Muscle of back (tissue), 11 donors: ENCODE data around the gene ALCAM. TPM values are rescaled to one million over a fixed set of nuclear protein-coding genes. Genes with fewer than 3 reads are reported as not detected.

Source experiments
- DNase-seq, 3 donors: peaks; one replicate each; pipeline versions ENCODE4 v3.0.0 to v3.0.0-alpha.2; 2013
- polyA plus RNA-seq, 10 donors: library from polyadenylated mRNA; unstranded; fragments of 120-200 nt; gene quantifications; one replicate each; pipeline ENCODE4 v1.2.1, GENCODE V29; 2013; ENCODE audit not compliant: insufficient read length in 10 of 10

ALCAM gene
- polyA plus RNA-seq, 10 donors: 8.5 to 44.3 (median 10.1) TPM

DNA sequence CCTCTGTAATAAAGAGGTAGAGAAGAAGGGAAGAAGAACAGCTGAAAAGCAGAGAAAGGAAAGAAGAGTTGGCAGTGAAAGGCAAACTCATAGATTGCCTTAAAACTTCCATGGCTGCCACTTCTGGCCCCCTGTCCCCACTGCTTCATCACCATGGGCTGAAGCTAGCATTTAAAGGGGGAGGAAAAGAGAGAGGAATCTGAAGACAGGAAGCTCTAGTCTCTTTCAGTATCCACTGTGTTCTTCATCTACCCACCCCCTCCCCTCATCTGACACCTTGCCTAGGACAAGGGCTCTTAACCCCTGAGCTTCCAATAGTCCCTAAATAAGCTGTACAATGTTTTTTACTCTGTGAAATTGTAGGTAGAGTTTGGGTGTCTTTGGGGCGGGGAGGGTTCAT, 60.6 kb downstream of the ALCAM start:
- DNase-seq: no peak

DNA sequence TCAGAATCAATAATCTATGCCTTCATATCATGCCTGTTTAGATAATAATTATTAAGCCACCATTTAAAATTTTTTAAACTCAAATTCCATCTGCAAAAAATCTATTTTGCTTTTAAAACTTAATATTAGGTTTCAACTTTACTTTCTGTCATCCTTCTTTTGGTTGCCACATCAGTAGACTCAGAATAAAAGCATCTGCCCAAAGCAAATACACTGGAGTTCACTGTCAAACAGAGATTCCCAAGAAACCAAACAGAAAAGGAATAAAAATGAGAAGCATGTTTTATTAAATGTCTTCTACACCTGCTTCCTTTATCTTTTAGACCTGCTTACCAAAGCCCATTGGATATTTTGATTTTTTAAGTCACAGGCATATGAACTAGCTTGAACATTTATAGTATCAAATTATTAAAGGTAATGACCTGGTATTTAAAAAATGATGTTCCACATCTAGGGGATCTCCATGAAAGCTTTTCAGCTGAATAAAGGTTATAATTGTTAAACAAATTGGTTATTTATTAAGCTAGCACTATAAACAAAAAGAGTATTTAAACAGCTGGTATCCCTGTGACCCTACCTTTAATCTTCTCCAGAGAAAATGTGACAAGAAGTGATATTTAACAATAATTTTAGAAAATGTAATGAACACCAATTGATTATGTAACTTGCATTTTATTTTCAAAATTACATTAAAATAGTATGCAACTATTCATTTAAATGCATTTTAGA, 62.5 kb downstream of the ALCAM start:
- no peak for DNase-seq

DNA sequence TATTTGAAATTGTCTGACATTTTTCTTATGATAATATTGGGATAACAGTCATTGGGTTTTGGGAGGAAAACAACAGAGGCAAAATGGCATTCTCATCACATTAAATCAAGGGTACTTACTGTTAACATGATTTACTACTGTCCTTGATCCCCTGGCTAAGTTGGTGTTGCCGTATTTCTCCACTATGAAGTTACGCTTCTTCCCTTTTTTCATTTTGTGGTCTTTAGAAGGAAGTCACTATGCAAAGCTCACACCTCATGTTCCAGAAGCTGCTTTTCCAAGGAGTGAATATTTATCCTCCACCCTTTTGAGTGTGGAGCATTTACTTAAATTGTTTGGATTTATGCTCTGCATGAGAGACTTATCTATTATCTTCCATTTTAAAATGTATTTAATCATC, 63.7 kb downstream of the ALCAM start:
- DNase-seq: no peak

DNA sequence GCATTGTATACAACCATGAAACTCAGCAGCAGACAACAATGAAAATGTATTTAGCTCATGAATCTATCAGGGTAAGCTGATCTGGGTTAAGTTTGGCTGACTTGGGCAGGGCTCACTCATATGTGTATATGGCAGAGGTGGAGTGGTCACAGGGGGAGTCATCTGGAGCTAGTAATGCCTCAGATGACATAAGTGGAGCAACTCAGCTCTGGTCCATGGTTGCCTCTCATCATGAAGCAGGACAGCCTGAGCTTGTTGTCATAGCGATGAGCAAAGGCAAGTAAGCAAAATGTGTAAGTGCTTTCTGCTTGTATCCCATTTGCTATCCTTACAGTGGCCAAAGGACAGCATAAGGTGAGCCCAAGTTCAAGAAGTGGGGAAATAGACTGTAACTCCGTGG, 64.5 kb downstream of the ALCAM start:
- no peak for DNase-seq

DNA sequence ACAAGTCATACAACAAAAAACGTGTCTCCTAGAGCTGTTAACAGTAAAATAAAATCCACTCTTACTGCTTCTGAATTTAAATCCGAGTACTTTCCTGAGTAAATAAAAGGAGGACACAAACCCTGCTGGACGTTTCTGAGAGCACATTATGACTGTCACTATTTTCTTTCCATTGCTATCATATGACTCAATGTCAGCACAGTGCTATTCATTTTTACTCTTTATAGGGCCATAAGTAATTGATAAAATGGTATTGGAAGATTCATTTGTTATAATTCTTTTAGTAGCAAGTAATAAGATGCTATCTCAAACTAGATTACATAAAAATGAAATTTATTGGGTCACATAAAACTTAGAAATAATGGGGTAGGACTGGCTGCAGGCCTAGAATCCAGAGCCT, 68.6 kb downstream of the ALCAM start:
- DNase-seq: no peak

DNA sequence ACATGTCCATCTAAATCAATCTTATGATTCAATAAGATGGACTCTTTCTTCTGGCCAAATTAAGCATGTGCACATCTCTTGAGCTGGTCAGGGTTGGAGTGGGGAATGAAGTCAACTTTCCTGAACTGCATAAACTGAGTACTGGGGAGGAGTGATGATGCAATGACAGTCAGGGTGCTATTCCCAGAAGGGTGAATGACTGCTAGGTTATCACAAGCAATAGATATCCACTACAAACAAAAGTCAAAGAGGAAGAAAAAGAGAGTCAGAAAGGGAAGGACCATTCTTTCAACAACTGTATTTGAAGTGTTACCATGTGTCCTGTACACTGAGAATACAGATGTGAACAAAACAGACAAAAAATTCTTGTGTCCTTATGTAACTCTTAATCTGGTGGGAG, 70.0 kb downstream of the ALCAM start:
- DNase-seq: no peak

DNA sequence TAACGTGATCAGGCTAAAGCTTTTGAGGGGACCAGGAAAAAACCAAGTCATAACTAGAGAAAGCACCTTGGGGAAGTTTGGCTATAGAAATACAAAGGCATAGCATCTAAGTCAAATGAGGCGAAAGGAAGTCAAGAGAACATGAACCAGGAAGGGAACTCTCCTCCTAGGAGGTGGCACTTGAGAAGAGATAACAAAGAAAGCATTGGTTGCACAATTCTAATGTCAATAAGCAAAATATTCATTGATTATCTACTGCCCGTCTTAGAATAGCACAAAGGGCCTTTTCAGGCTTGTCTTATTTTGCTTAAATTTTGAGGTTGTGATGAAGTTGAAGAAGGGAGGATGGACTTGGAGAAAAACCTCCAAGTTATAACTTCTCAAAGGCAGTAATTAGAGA, 73.4 kb downstream of the ALCAM start:
- no peak for DNase-seq

DNA sequence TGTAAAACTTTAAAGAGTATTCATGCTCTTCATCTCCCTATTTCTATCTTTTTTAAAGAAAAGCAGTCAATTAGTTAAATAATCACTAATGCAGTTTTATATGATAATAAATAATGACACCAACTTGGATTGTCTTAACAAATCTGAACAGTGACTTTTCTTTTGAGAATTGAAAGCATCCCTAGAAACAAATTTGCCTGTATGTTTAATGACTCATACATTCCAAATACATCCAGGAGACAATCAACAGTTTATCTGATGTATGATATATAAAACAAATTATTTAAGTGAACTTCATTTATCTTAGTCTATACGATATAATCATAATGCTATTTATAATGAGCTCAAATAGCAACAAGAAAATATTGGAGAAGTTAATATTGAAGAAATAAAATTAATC, 78.0 kb downstream of the ALCAM start:
- DNase-seq: no peak

DNA sequence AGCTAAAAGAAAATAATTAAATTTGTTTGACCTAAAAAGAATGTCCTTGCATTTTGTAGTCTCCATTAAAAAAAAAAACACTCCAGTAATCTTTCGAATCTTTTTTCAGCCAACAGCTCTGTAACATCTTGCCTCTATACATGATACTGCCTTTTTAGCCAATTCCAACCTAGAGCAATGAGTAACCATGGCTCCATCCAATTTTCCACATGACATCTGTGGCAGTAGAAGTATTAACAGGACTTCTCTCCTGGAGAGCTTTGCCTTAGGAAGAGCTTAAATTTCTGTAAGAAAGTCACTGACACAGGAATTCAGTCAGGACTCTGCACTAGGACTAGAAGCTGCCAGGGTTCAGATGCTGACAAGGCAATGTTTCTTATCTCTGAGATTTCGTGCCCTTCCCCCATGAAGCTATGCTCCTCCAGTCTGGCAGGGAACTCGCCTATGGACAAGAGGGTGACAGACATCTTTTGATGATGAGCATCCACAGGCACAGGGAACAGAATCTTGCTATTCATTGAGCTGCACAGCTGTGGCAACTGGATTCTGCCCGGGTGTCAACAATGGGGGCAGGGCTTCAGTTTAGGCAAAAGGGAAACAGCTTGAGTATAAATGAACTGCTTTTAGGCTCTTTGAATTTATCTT, 81.8 kb downstream of the ALCAM start:
- DNase-seq: peak in 1 of 3 donors; percentile 12

DNA sequence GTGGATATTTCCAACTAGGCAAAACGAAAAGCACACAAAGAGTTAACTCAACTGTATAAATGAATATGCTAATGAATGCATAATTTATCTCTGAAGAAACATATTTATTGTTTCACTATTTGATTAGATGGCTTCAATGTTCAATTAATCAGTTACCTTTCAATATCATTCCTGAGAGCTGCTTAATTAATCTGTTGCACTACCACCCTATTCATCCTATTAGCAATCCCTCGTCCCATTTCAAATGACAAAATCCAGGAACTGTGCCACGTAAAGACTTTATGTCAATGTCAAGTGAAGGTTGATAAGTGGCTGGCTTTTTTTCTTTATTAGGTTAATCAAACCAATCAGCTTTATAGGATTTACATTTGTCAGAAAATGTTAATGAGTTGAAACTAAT, 82.7 kb downstream of the ALCAM start:
- DNase-seq: no peak

DNA sequence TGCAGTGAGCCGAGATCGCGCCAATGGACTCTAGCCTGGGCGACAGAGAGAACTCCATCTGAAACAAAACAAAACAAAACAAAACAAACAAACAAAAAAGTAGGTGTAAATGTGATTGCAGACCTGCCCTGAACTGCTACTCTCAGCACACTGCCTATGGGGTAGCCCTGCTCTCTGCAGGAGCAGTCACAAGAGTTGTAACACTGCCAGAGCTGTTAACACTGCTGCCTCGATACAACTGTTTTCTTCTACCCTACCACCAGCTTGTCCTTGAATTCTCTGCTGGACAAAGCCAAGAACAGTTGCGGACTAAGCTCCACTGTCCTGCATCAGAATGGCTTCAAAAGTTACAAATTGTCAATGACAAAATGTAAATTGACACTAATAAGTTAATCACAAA, 89.3 kb downstream of the ALCAM start:
- DNase-seq: no peak

DNA sequence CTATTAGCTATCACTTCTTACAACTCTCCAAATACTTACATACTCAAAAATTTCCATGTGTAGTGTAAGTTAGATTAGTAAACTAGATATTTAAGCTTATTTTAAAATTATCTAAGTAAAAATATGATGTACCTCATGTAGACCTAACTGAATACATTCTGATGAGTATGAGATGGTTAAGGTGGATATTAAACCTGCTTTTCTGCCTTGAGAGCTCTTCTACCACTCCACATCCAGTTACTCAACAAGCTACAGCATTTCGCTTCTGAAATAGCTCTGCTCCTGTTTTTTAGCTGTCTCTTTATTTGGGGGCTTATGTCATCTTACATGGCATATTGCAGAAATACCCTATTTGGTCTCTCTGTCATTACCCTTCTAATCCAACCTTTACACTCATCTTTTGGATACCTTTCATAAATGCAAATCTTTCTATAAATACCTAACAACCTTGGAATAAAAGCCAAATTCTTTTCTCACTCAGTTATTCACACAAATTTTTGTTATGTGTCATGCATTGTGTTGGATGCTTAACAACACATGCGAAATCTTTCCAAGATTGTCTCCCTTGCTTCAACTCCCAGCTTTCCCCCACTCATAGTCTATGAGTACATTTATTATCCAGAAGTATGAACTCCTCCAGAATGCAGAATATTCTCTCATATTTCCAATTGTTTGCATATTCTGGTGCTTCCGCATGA, 92.0 kb downstream of the ALCAM start:
- DNase-seq: peak in 1 of 3 donors; percentile 53

DNA sequence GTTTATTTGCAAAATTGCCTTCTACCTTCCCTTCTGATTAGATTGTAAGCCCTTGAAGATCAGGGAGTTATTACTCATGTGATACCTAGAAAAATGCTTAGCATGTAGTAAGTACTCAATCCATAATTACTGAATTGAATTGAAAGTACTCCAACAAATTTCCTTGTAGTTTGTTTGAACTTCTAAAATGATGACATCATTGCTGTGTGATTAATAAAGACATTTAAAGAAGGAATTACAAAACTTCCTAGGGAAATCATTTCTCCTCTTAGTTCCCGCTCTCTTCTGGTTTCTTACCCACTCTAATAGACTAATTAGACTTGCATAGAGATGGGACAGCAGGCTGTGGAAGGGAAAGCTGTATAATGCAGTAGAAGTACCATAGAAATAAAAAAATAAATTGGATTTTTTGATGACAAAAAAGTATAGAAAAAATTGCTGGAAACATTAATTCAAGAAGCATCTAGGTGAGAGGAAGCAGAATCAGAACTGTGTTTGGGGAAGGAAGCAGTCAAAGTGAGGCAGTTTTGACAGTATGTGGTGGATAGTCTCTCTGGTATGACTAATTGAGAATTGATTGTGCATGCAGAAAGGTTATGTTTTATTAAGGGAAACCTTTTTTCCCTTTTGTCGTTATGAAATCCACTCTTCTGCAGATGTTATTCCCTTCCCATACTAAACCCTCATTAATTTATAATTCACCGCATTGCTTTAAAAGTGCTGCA, 93.0 kb downstream of the ALCAM start:
- no peak for DNase-seq

DNA sequence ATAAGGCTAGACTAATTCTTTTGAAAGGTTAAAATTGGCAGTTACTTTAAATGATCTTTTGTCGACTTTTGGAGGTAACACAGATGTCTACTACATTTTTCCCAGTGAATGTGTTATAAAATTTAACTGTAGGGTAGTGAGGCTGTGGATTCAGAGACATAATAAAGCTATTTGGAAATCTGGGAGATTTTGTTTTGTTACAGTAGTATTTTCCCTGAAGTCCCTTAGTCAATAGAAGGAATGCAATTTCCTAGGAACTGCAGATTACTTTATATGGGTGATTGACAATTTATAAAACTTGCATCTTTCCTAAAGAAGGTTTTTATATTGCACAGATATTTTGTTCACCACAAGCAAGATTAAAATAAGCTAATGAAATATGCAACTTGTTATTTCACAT, 96.9 kb downstream of the ALCAM start:
- no peak for DNase-seq

DNA sequence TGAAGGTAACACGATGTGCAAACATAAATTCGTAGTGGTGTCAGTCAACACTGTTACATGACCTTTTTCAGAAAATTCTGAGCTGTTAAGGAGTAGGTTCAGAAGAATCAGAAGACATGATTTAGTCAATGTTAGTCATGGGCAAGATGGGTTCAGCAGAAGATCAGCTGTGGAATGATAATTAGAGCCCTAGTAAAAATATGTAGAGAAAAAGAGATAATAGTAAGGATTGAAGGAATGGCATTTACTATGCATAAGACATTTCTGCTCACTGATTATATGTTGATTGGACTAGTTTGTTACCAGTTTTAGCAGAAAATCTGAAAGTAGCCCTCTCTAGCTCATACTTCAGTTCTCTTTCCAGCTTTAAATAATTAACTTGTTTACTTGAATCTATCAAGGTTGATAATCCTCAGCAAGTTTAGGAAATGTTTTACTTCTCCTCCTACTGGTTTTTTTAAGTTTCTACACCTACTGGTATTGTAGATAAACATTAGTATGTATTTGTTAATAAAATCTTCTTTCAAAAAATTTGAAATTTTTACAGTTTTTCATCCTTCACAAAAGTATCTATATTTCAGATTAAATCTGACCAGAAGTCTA, 98.6 kb downstream of the ALCAM start:
- no peak for DNase-seq

DNA sequence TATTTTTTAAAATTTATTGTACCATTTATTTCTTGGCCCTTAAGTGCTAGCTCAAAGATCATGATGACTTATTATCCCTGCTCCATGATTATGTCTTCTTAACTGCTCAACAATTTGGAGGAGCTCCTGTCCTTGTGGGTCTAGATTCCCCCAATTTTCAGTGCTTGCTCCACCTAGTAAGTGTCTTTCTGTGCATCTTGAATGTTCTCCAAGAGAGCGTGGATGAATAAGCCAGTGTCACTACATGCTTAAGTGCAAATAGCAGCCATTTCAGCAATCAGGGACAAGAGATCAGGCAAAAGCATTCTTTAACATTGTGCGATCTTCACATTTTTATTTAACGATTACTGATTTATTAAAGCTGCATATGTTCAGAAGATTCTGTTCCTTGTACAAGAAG, 99.4 kb downstream of the ALCAM start:
- DNase-seq: no peak

DNA sequence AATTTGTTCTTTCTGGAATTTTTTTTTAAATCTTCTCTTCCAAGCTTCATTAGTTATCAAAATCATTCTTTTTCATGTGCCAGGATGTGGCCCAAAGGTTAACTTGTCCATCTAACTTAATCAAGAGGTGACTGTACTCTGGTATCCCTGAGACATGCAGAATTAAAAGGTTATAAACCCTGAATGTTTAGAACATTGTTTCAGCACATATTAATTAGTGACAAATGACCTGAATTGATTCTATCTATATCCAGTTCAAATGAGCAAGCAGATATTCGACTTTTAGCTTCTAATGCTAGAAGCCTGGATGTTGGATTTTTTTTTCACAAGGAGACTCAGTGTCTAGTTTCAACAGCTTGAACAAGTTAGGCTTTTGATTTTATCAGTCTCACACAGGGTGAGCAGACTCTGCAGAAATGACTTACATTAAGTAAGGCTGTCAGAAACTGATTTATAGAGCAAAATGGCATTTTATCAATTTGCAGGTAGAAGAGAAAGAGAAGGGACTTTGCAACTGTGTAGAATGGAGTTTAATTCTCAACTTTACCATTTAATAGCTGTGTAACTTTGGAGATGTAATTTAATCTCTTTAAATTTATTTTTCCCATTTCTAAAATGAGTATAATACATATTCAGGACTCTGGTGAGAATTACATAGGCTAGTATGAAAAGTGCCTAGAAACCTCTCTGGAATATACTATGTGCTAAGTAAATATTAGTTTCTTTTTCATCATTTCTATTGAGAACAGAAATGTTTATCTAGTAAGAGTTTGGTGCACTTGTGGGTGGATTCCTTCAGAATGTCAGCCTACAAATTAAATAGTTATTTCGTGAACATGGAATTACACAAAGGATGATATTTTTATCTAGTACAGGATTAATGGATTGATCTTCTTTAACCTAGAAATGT, 100.0 kb downstream of the ALCAM start:
- no peak for DNase-seq

DNA sequence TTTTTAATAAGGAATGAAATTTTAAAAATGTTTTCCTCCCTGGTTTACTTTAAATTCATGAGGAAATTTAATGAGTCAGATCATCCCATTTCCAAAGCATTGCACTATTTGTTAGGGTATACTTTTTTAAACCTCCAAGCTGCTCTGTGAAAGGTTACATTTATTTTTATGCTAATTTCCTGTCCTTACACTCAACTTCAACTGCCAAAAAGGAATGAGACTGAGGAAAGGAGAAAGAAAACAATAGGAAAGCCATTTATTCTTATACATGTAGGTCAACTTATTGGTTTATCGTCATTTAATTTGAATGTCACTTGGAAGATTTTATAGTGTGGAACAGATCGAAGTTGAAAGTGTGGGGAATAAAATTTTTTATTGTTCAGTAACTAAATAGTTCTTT, 104.1 kb downstream of the ALCAM start:
- DNase-seq: no peak

DNA sequence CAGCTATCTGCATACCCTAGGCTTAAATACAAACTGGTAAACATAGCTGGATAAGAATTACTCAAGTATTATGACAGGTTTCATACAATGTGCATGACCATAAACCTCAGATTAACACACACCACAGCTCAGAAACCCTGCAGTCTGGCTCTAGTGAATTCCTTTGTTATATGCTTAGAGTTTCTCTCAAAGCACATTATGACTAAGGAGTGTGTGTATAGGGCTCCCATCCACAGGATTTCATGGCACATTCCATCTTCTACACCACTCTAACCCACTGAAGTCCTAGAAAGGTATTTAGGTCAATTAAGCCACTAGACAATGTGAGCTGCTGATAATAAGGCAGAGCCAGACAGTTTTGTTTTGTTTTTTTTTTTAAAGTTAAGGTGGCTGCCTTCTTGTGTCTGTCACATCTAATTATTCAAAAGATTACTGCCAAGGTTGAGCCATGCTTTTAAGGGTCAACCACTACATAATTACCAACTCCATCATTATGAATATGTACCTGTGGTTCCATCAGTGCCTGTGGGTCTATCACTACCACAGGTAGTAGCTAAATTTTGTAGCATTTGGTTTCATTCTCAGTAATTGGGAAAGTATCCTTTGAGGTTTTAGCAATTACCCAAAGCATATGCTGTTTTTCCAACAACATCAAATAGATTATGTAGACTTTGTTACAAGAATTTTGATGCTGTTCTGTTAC, 107.0 kb downstream of the ALCAM start:
- DNase-seq: peak in 1 of 3 donors; percentile 78

DNA sequence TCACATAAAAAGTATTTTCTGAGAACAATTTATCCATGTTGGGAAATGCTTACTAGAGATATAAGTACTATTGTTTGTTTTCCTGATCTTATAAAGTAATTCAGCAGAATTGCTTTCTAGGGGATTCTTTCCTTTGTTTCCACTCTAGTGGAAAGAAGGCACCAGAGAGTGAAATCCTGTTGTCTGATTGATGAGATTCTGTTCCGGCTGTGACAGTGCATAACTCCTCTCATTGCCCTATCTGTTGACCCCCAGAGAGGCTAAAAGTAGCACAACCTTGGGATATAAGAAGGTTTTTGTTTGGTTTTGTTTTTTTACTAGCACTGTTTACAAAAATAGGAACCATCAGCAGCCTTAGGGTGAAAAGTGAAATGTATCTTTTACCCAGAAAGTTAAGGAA, 114.1 kb downstream of the ALCAM start:
- DNase-seq: no peak
